SK-N-SH (cell line): ENCODE data around the gene SLAMF9. TPM values are rescaled to one million over a fixed set of nuclear protein-coding genes. Genes with fewer than 3 reads are reported as not detected.

Experiments used
- CTCF ChIA-PET: fragments of 300-600, 350-600 bp; formaldehyde crosslinking; extraction: SDS; loops from one replicate; lab custom pipeline; 2021; lab: Yijun Ruan, JAX
- POLR2A ChIA-PET: fragments of 350-600 bp; sonication (Branson Sonifier 250); formaldehyde crosslinking; extraction: SDS; loops from one replicate; lab custom pipeline; 2020; ENCODE audit warnings: antibody characterized with exemption, inconsistent platforms; lab: Yijun Ruan, JAX
- DNase-seq: peaks from one replicate; pipeline ENCODE4 v3.0.0; 2012
- H2AFZ ChIP-seq: fragments of 200-600 bp; sonication (generic); 2 replicates; pipeline ENCODE4 v1.8.1; 2016; ENCODE audit warnings: antibody characterized with exemption, mild to moderate bottlenecking, low read depth
- H3F3A ChIP-seq: fragments of 200-600 bp; sonication (generic); replicated peaks from 2 replicates; pipeline ENCODE3; 2016; ENCODE audit warnings: antibody characterized with exemption, mild to moderate bottlenecking; ENCODE audit not compliant: insufficient read depth
- H3K27ac ChIP-seq, 2 experiments: fragments of 200-500 bp in 1 of 2; fragments of 200-600 bp in 1 of 2; sonication (Bioruptor generic) in 1 of 2; sonication (generic), shearing (Covaris generic) in 1 of 2; 2 replicates each; pipeline versions ENCODE4 v1.5.1 to v1.6.1; 2014 to 2016; ENCODE audit warnings: low read depth in 2 of 2, inconsistent platforms in 1 of 2, low read length in 1 of 2, mild to moderate bottlenecking in 1 of 2, mixed read lengths in 1 of 2
- H3K27me3 ChIP-seq: fragments of 200-600 bp; sonication (generic), shearing (Covaris generic); 2 replicates; pipeline ENCODE4 v1.6.1; 2016; ENCODE audit warnings: mixed run types; ENCODE audit not compliant: insufficient read depth
- H3K36me3 ChIP-seq, 2 experiments: fragments of 200-500 bp in 1 of 2; fragments of 200-600 bp in 1 of 2; sonication (Bioruptor generic) in 1 of 2; sonication (generic) in 1 of 2; replicated peaks in 1 of 2; 2 replicates each; pipeline versions ENCODE3 to v1.5.1; 2014 to 2016; ENCODE audit warnings: low read length in 1 of 2, mild to moderate bottlenecking in 1 of 2; ENCODE audit not compliant: insufficient read depth in 2 of 2, control insufficient read depth in 1 of 2
- H3K4me1 ChIP-seq, 2 experiments: fragments of 200-500 bp in 1 of 2; fragments of 200-600 bp in 1 of 2; sonication (Bioruptor generic) in 1 of 2; sonication (generic), shearing (Covaris generic) in 1 of 2; 2 replicates each; pipeline versions ENCODE4 v1.5.1 to v1.6.1; 2014 to 2016; ENCODE audit warnings: low read depth in 1 of 2, low read length in 1 of 2, mixed run types in 1 of 2; ENCODE audit not compliant: insufficient read depth in 2 of 2, control insufficient read depth in 1 of 2
- H3K4me2 ChIP-seq: fragments of 200-600 bp; sonication (generic), shearing (Covaris generic); 2 replicates; pipeline ENCODE4 v1.6.1; 2017; ENCODE audit warnings: mixed run types
- H3K4me3 ChIP-seq, 2 experiments: fragments of 200-500 bp in 1 of 2; fragments of 200-600 bp in 1 of 2; sonication (Bioruptor generic) in 1 of 2; sonication (generic), shearing (Covaris generic) in 1 of 2; 2 replicates each; pipeline versions ENCODE4 v1.5.1 to v1.8.1; 2014 to 2016; ENCODE audit warnings: low read depth in 2 of 2, inconsistent platforms in 1 of 2, low read length in 1 of 2, mild to moderate bottlenecking in 1 of 2, mixed read lengths in 1 of 2, moderate library complexity in 1 of 2
- H3K79me2 ChIP-seq: fragments of 200-600 bp; sonication (generic); 2 replicates; pipeline ENCODE4 v1.8.1; 2017; ENCODE audit warnings: mild to moderate bottlenecking; ENCODE audit not compliant: insufficient read depth
- H3K9ac ChIP-seq: fragments of 200-600 bp; sonication (generic); 2 replicates; pipeline ENCODE4 v1.6.1; 2017; ENCODE audit warnings: mixed run types
- H3K9me2 ChIP-seq: fragments of 200-600 bp; sonication (generic); 2 replicates; pipeline ENCODE4 v1.6.1; 2017; ENCODE audit warnings: mixed run types
- H3K9me3 ChIP-seq: fragments of 200-600 bp; sonication (generic); 2 replicates; pipeline ENCODE4 v1.6.1; 2017; ENCODE audit warnings: mixed run types, mild to moderate bottlenecking, moderate library complexity
- H4K20me1 ChIP-seq: fragments of 200-600 bp; sonication (generic); 2 replicates; pipeline ENCODE4 v1.6.1; 2017; ENCODE audit warnings: mild to moderate bottlenecking, mixed run types; ENCODE audit not compliant: insufficient read depth
- CHD2 ChIP-seq: fragments of 150-350 bp; IDR thresholded peaks from 2 replicates; pipeline ENCODE4 v1.6.1; 2018; ENCODE audit warnings: low read length; ENCODE audit not compliant: partially characterized antibody
- EP300 ChIP-seq, 2 experiments: IDR thresholded peaks; 2 replicates each; pipeline versions ENCODE4 v1.4.0 to v1.6.1; 2012; ENCODE audit warnings: borderline replicate concordance in 1 of 2, low read depth in 1 of 2, low read length in 1 of 2
- EZH2phosphoT487 ChIP-seq: fragments of 200-600 bp; sonication (generic); IDR thresholded peaks from 2 replicates; pipeline ENCODE4 v1.6.1; 2017; ENCODE audit warnings: low read depth, mixed run types, mild to moderate bottlenecking, antibody characterized with exemption, moderate library complexity, borderline replicate concordance
- GABPA ChIP-seq: IDR thresholded peaks from 2 replicates; pipeline ENCODE4 v1.4.0; 2012; ENCODE audit warnings: low read depth, mild to moderate bottlenecking
- NRF1 ChIP-seq: IDR thresholded peaks from 2 replicates; pipeline ENCODE4 v1.6.1; 2012; ENCODE audit warnings: low read depth, mild to moderate bottlenecking, low read length
- PBX3 ChIP-seq: IDR thresholded peaks from 2 replicates; pipeline ENCODE4; 2012
- REST ChIP-seq: IDR thresholded peaks from 2 replicates; pipeline ENCODE4 v1.6.1; 2012; ENCODE audit warnings: mild to moderate bottlenecking, low read depth, low read length, moderate library complexity
- TAF1 ChIP-seq: IDR thresholded peaks from 2 replicates; pipeline ENCODE4 v1.6.1; 2012; ENCODE audit warnings: low read depth, mild to moderate bottlenecking, low read length, moderate library complexity, borderline replicate concordance
- TCF12 ChIP-seq: IDR thresholded peaks from 2 replicates; pipeline ENCODE4 v1.4.0; 2012
- TEAD4 ChIP-seq: IDR thresholded peaks from 2 replicates; pipeline ENCODE4 v1.4.0; 2012; ENCODE audit warnings: mild to moderate bottlenecking, borderline replicate concordance; ENCODE audit not compliant: insufficient read depth
- USF1 ChIP-seq: IDR thresholded peaks from 2 replicates; pipeline ENCODE4 v1.4.0; 2012; ENCODE audit warnings: low read depth, borderline replicate concordance
- WGBS: methylation state at CpG from one replicate; pipeline ENCODE4 v1.1.6; 2017; ENCODE audit warnings: low lambda C conversion rate; 5-methylcytosine and 5-hydroxymethylcytosine counted together
- polyA plus RNA-seq, 3 experiments: library from polyadenylated mRNA; depleted of rRNA; stranded (reverse); fragments of >200 nt; gene quantifications; 2 replicates each; pipeline ENCODE4 v1.2.3, GENCODE V29; 2012

SLAMF9 gene
- polyA plus RNA-seq, 1 of the 3 experiments (the other 2 are of a cell fraction), result 0.12 TPM

GRCh38 chr1:159982280-159982679, 28.2 kb upstream of the SLAMF9 start:
- H3K4me1 ChIP-seq, result no peaks in the 10 kb centered on the region
- DNase-seq, result no peak
- H3K4me2 ChIP-seq, result no peak overlapping the region
- TF ChIP-seq USF1 (no peak), GABPA (no peak)
- 45% methylated on average over 5 of the region's 6 CpGs for WGBS
- no peaks in the 10 kb centered on the region for H4K20me1 ChIP-seq
- H3K79me2 ChIP-seq, result no peaks in the 10 kb centered on the region
- CTCF ChIA-PET, result interaction anchor here (5.0 kb wide), 1 partner anchor 25 kb away, joined by 41 read pairs; no protein-coding TSS in a partner anchor
- peaks cover 43% of the 10 kb centered on the region; the same call in 1 of the 2 replicates for H3K27me3 ChIP-seq
- no peak overlapping the region for H3K9ac ChIP-seq
- H3F3A ChIP-seq, result no peaks in the 10 kb centered on the region
- no peaks in the 10 kb centered on the region for H3K9me2 ChIP-seq
- H2AFZ ChIP-seq, result no peak overlapping the region
- no peak overlapping the region for H3K4me3 ChIP-seq
- no peaks in the 10 kb centered on the region for H3K36me3 ChIP-seq
- POLR2A ChIA-PET, result no interaction called here
- no peak overlapping the region for H3K27ac ChIP-seq
- no peaks in the 10 kb centered on the region for H3K9me3 ChIP-seq

- DNase-seq, result no peak
- no peaks in the 10 kb centered on the region for H4K20me1 ChIP-seq
- H2AFZ ChIP-seq, result no peak overlapping the region
- no peaks in the 10 kb centered on the region for H3F3A ChIP-seq
- no peak overlapping the region for H3K4me2 ChIP-seq
- no peaks in the 10 kb centered on the region for H3K4me1 ChIP-seq
- POLR2A ChIA-PET, result no interaction called here
- no peak overlapping the region for H3K4me3 ChIP-seq
- no peaks in the 10 kb centered on the region for H3K9me2 ChIP-seq
- no peaks in the 10 kb centered on the region for H3K9me3 ChIP-seq
- H3K36me3 ChIP-seq, result no peaks in the 10 kb centered on the region
- H3K27me3 ChIP-seq, result peaks cover 46% of the 10 kb centered on the region; the same call in 1 of the 2 replicates
- H3K79me2 ChIP-seq, result no peaks in the 10 kb centered on the region
- CTCF ChIA-PET, result interaction anchor here (5.0 kb wide), 1 partner anchor 26 kb away, joined by 41 read pairs; no protein-coding TSS in a partner anchor
- H3K27ac ChIP-seq, result no peak overlapping the region
- WGBS, result 48% methylated on average over 5 of the region's 6 CpGs
- H3K9ac ChIP-seq, result no peak overlapping the region
- TF ChIP-seq EP300 (IDR thresholded peaks at IDR 0.05; ENCODE audit: borderline replicate concordance in 1 of 2, low read depth in 1 of 2, low read length in 1 of 2), result no peak
- TF ChIP-seq TEAD4, result no peak
- TF ChIP-seq EZH2phosphoT487, result no peak
- TF ChIP-seq TCF12, result no peak
- no peak for TF ChIP-seq CHD2
- TF ChIP-seq TAF1, result no peak
- no peak for TF ChIP-seq NRF1
- no peak for TF ChIP-seq PBX3
- TF ChIP-seq REST, result no peak
Observed at GRCh38 chr1:159981351-159982055, 27.5 kb upstream of the SLAMF9 start.
